Right lobe of liver (tissue), 4 donors: Measurements from ENCODE around the gene GAS5.

ENCODE experiments used
- POLR2A ChIP-seq: fragments of 450-650 bp; IDR thresholded peaks from one replicate; pipeline ENCODE4 v1.6.1; 2017; ENCODE audit warnings: antibody characterized with exemption, mild to moderate bottlenecking
- TF ChIP-seq, protein P1 (sequence below), 4 donors: fragments of 200-600 bp in 3 of 4; fragments of 450-650 bp in 1 of 4; IDR thresholded peaks; one replicate each; pipeline versions ENCODE4 v1.5.1 to v1.8.0; 2016 to 2022; ENCODE audit warnings: antibody characterized with exemption in 4 of 4, mild to moderate bottlenecking in 2 of 4
- donor health status: DM: no; HTN: no; CAD: no.
- donor health status: DM: no; HTN: no; CAD: no.
- donor health status: DM: no; HTN: yes; CAD: no.

DNA sequence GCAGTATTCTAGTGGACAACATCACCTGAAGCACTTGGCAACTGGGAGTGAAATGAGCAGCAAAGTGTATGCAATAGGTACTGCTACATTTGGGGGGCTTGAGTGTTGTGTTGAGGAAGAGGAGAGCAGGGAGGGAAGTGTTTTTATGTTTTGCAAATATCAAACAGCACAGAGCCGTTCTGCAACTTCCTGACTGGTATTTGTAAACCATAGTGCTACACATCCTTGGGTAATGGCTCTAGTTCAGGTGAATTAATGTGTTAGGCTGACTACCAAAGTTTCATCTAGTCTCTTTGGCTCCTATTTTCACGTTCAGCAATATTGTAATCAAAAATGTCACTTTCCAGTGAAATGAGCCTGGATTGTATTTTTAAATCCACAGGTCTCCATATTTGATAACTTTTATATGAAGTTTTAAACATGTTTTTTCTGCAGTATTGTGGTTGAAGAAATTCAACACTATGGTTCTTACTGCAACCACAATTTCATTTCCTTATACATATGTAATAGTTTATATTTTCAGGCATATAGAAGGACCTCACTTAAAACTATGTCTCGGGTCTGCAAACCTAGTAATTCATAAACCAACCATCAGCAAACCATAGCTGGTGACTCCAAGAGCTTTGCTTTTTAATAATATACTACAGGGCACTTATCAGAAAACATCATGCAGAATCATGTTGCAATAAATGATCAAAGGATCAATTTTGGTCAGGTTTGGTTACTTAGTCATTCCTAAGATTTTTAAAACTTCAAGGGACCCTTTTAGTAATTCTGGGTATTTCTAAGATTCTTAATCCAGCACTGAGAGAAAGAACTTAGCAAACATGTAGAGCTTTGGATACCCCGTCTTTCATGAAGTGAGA lies 19.2 kb upstream of the GAS5 start:
- TF ChIP-seq, protein P1, sequence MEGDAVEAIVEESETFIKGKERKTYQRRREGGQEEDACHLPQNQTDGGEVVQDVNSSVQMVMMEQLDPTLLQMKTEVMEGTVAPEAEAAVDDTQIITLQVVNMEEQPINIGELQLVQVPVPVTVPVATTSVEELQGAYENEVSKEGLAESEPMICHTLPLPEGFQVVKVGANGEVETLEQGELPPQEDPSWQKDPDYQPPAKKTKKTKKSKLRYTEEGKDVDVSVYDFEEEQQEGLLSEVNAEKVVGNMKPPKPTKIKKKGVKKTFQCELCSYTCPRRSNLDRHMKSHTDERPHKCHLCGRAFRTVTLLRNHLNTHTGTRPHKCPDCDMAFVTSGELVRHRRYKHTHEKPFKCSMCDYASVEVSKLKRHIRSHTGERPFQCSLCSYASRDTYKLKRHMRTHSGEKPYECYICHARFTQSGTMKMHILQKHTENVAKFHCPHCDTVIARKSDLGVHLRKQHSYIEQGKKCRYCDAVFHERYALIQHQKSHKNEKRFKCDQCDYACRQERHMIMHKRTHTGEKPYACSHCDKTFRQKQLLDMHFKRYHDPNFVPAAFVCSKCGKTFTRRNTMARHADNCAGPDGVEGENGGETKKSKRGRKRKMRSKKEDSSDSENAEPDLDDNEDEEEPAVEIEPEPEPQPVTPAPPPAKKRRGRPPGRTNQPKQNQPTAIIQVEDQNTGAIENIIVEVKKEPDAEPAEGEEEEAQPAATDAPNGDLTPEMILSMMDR (IDR thresholded peaks at IDR 0.05), result no peak
- no peak for TF ChIP-seq POLR2A
